LHCN-M2 (cell line): ENCODE results near the gene ZFYVE9. TPM values are rescaled to one million over a fixed set of nuclear protein-coding genes. Genes with fewer than 3 reads are reported as not detected.

ENCODE experiments used
- DNase-seq: peaks from one replicate; pipeline ENCODE4 v3.0.0-alpha.2; 2012; ENCODE audit warnings: low read depth
- total RNA-seq: library from RNA; depleted of rRNA; stranded (reverse); fragments of >200 nt; gene quantifications from 2 replicates; pipeline ENCODE4 v1.2.3, GENCODE V29; 2014

ZFYVE9 gene
- total RNA-seq, 1 experiment from 2014 or later, result 23.9 TPM

DNA sequence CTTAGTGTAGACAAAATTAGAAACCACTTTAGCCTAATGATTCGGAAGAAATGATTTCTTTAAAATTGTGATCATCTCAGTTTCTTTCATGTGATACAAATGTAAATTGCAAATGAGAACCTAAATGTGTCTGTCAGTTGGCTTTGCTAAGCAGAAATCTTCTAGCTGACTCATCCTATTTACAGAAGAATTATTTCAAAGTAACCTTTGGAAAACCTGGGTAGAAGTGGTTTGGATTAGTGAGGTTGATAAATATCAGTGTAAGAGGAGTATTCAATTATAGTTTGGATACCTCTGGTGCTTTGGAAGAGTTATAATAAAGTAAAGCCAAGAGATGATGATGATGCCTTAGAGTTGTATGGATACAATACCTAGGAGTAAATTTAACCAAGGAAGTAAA, 186.7 kb downstream of the ZFYVE9 start:
- no peak for DNase-seq

DNA sequence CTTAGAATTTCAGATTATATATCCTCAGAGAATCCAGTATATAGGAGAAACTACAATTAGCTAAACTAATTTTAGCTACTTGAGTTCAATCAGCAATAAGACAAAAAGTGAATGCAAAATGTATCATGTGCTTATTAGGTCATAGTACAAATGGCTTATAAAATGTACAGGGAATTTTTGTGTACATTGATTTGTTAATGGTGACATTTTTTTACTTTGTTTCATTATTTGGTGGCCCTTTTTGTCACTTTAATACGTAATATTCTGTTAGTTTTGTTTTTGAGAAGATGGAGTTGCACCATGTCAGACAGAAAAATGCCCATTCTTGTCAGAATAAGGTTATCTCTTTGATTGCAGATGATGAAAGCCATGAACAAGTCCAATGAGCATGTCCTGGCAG, 190.5 kb downstream of the ZFYVE9 start:
- DNase-seq, result no peak

DNA sequence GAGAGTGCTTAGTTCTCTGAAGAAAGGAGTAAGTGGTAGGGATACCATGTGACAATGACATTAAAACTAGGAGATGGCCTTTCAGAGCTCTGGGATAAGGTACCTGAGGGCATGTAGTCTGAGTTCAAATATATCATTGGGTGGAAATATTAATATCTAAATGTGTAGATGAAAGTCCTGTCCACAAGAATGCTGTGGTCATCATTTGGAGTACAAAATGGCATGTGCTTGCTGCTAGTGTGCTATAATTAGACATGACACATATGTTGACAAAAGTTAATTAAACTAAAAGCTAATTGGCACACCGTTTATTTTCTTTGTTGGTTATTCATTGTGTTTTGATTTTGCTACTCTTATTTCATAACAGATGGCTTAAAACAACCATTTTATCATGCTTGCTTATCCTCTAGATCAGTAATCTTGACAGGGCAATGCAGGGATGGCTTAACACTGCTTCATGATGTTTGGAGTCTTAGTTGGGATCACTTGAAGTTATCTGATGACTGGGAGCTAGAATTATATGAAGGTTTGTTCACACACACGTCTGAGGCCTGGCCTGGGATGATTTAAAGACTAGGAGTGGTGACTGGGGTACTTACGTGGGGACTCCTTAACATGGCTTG, 193.1 kb downstream of the ZFYVE9 start:
- peak; percentile 10 for DNase-seq

DNA sequence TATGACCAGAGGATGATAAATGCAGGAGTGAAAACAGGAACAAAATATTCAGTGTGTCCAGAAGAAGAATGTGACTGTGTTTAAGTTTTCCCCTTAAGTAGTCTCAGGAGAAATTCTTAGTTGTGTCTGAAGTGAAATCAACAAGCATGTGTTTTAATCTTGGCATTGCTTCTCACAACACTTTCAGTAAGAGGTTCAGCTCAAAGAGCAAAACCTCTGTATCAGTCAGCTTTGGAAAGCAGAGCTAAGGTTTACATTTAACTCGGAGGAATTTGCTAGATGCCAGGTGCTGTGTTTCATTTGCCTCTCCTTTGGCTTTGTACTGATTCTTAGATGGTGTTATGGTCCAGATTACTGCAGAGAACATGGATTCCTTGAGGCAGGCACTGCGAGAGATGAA, 195.6 kb downstream of the ZFYVE9 start:
- no peak for DNase-seq

DNA sequence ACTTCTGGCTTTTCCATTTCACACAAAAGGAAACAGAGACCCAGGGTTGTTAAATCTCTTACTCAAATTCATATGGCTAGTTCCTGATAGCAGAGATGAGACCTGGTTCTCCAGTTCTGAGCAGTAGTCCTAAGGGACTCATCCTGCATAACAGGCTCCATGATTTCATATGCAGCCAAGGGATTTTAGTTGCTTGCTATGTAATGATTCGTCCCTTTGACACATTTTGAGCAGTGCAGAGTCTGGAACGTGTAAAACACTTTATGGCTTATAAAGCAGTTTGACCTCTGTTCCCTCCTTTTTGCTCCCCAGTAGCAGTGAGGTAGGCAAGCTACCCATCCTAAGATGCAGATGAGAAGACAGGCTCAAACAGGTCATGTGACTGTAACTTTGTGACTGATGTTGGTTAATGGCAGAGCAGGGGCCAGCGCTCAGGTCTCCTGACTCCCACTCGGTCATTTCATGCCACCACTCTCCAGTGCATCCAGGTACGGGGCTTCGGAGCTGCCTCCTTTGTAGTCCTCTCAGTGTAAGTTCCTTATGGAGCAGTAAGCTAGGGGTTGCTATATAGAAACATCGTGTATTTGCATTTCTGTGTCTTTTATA, 199.9 kb downstream of the ZFYVE9 start:
- DNase-seq, result no peak

DNA sequence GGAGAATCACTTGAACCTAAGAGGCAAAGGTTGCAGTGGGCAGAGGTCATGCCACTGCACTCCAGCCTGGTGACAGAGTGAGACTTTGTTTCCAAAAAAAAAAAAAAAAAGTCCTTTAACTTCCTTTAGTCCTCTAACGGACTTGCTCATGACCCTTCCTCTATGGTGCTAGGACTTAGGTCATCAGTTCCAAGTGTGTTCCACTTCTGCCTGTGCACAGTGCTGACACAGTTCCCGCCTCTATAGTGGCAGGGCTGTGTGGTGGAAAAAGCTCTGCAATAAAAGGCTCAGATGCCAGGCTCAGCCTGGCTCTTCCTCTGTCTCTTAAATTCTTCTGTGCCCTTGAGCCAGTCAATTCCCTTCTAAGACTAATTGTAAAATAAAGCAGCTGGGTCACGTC, 202.1 kb downstream of the ZFYVE9 start:
- DNase-seq, result no peak

DNA sequence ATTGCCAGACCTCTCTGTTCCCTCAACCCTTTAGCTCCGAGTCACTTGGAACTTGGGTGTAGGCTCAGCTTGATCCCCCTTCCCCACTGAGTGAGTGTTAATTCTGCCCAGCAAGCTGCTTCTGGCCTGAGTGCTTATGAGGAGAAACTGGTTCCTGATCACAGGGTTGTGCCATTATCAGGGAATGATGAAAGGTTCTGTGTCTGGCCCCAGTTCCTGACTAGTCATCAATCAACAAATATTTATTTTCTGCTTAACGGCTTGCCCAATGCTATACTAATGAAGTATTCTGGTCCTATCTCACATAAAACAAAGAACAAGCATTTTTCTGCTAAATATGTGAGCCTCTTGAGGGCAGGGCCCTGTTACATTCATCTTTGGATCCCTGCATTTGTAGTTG, 203.4 kb downstream of the ZFYVE9 start:
- no peak for DNase-seq

DNA sequence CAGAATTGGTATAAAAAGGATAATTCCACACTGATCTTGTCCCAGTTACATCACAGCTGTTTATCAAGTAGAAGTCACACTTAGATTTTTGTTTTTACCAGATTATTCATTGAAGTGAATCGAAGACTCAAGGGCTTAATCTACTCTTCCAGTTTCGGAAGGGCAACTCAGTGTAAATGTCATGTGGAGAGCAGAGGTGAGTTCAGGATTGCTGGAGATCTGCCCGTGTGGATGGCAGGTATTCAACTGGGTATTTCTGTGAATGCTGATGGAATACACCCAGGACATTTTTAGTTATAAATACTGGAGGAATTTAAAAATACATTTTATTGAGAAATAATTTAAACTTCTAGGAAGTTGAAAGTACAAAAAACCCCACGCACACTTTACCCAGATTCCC, 204.8 kb downstream of the ZFYVE9 start:
- DNase-seq, result no peak

DNA sequence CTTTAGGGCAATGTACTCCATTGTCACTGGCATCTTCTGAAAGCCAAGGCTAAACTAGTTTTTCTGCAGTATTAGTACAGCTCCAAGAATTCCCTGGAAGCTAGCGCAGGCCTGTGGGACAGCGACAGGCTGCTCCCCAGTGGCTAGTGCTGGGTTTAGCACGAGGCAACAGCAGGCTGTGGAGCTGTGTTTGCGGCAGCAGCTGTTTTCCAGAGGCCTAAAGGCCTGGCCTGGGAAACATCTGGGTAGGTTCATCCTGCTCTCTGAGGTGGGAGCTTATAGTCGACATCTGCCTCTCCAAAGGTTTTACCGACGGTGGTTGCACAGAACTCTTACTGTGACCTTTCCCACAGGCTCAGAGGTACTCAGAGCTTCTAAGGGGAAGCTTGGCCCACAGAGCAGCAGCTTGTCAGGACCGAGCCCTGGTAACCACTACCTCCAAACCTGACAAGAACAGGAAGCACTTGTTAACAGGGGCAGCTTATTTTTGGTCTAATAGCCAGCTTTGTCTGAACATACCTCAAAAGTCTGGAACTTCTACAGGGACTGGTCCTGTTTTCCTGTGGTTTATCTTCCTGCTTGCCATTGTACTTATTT, 206.9 kb downstream of the ZFYVE9 start:
- DNase-seq, result peak; percentile 53

DNA sequence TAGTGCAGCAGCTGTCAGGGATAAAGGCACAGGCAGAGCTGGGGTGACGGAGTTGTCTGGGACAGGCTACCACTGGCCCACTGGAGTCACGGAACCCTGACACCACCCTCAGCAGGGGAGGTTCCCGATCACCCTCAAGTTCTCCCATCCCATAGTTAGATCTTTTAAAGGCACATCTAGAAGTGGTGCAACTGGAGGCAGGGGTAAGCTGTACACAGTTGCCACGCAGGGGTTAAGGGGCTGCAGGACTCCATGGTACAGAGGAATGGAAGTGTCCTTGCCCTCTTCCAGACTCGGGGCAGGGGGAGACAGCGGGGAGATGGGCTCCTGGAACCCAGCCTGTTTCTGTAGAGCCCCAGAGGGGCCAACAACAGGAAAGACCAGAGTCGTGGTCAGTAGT, 210.8 kb downstream of the ZFYVE9 start:
- DNase-seq, result no peak

DNA sequence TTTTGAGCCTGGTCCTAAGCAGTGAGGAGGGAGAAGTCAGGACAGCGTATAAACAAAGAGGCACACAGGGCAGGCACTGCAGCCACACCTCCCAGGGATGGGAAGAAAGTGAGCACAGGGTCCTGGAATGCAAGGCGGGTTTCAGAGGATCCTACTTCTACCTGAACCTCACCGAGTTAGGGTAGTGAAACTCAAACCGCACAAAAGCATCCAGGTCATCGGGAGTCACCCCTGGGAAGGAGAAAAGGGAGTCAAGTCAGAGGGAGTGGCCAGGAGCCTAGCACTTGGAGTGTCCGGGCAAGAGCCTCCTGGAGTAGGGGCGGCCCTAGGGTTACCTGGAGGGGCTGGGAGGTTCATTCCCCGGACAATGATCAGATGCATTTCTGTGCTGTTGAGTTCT, 213.5 kb downstream of the ZFYVE9 start:
- no peak for DNase-seq

DNA sequence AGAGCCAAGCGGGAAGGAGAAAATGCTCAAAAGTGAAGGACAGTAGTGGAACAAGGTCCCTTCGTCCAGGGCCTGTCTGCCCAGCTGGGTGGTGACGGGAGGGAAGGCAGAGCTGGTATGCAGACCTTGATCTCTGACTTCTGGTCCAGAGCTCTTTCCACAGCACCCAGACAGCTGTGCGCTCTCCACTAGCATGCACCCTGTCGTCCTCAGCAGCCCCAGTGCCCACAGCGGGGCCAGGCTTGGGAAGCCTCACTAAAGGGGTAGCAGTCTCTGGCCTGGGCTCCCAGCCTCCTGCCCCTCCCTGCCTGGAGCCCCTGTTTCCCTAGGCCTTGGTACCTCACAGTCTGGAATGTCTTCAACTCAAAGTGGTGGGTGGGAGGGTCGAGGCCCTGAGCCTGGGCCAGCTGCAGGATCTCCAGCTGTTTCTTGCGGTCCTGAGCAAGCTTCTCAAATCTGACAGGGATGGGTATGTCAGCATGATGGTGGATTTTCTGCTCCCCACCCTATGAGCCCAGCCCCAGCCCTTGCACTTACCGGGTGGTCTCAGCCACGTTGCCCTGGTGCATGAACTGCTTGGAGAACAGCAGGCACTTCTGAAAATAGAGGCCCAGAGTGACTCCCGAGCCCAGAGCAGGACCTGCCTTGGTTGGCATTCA, 214.1 kb downstream of the ZFYVE9 start:
- DNase-seq, result no peak

DNA sequence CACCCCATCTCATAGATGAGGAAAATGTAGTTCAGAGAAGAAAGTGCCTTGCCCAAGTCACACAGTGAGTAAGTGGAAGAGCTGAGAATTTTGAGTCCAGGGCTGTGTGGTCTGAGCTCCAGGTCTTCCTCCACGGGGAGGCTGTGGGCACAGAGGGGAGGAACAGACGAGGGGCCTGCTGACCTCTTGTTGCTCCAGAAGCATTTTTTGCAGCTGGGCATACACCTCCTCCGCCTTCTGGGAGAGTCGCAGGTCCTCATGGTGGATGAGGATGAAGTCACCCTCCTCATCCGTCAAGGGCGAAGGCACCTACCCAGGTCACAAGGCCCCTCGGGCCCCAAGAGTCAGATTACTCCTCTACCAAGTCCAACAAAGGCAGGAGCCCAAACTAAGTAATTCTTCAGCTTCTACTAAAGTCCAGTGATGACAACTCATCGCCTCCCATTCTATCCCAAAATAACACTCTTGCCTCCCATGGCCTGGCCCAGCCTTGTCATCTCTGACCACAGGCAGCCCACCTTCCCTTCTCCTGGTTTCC, 215.0 kb downstream of the ZFYVE9 start:
- DNase-seq, result no peak

DNA sequence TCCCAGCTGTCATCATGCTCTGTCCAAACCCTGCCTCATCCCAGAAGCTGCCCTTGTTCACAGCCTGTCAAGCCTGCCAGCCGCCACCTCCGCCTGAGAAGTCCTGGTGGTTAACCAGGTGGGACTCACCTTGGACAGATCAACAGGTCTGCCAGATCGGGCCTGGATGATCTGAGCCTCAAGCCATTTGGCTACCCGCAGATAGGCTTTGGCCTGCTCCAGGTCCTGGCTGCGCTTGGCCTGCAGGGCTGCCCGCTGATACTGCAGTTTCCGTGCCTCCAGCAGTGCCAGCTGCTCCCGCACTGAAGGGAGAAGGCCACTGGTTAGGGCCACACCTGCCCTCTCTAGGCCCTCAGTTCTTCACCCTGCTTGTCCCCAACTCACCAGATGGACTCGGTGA, 215.5 kb downstream of the ZFYVE9 start:
- DNase-seq, result no peak

DNA sequence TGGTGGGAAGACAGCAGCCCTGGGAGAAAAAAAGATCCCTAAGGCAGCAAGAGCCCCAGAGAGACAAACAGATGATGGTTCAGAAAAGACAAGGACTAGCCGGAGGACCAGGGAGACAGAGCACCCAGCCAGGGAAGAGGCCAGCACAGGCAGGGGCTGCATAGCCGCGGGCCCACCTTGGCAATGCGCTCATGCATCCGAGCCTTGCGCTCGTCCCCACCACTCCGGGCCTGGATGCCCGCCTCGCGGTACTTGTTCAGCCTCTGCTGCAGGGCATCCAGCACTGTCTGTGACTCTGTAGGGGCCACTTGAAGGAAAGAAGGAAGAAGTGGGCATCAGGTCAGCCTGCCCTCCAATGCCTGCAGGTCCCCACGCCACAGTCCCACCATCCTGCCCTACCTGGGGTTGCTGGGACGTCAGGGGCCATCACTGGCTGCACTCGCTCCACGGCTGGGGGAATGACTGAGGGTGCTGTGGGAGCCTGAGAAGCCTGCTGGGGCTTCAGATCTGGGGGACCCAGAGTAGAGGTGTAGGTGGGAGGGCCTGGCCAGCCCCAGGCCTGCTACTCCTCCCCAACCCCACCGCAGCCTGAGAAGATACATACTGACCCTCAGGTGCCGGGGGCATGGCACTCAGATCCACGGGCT, 217.1 kb downstream of the ZFYVE9 start:
- DNase-seq, result no peak

DNA sequence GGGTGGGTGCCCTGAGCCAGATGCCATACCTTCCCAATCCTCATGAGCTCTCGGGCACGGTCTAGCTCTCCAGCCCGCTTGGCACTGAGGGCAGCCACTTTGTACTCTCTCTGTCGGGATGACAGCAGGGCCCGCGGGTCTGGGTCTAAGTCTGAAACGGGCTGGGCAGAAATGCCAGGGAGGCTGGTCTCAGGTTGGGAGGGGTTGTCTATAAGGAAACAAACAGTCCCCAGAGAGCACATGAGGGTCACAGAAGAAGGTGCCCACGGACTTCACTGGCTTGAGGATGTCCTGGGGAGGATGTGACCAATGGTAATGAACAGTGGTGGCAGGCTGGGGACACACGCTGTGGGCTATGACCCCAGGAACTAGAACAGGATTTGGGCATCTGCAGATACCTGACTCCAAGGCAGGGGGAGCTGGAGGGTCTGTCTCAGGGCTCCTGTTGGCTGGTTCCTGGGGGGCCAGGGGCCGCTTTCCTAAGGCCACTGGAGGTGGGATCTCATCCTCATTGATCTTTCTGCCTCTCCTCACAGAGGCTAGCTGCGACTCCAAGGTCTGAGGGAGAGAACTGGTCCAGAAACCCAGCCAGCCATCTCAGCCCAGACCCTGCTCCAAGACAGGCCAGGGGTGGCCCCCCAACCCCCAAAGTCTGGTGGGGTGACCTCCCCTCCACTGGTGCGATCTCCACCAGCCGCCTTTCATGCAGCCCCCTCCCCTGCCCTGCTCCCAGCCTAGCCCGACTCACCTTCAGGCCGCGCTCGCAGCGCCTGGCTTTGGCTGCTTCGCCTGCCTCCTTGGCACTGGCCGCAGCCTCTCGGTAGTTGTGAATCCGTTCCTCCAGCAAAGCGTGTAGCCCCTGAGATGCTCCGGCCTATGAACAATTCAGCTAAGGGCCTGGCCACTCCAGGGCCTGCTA, 218.0 kb downstream of the ZFYVE9 start:
- DNase-seq, result no peak

DNA sequence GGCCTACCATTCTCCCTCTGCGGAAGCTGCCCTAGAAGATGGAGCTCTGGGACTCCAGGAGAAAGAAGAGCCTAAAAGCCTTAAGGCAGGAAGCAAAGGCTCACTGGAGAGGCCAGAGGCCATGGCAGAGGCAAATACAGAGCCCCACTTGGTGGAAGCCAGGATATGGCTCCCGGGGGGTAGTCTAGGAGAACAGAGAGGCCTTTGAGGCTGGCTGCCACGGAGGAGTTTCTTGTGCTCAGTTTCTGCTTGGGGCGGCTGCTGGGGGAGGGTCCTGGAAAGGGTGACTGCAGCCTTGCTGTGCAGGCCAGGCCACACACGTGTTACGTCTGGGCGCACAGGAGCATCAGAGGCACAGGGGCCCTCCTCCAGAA, 218.7 kb downstream of the ZFYVE9 start:
- DNase-seq, result no peak

DNA sequence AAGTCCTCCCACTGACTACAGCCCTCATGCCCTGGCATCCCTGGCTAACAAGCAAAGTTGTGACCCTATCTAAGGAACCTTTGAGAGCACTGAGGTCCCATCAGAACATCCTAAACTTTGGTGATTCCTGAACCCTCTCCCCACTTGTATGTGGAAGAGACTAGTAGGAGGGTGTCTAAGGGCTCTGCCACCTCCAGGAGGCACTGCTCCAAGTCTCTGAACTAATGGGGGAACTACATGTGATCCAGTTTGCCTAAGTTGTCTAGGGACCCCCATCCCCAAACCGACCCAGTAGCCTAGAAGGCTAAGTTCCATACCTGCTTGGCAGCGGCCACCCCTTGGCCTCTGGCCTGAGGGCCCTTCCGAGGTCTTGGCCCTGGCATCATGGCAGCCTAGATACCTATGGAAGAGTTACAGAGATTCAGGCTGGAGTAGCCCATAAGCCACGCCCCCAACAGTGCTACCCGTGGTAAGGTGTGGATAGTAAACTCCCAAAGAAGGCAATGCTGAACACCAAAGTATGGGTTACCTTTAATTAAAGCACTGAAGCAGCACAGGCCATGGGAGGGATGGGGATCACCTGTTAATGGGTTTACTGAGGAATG, 222.4 kb downstream of the ZFYVE9 start:
- DNase-seq, result no peak

DNA sequence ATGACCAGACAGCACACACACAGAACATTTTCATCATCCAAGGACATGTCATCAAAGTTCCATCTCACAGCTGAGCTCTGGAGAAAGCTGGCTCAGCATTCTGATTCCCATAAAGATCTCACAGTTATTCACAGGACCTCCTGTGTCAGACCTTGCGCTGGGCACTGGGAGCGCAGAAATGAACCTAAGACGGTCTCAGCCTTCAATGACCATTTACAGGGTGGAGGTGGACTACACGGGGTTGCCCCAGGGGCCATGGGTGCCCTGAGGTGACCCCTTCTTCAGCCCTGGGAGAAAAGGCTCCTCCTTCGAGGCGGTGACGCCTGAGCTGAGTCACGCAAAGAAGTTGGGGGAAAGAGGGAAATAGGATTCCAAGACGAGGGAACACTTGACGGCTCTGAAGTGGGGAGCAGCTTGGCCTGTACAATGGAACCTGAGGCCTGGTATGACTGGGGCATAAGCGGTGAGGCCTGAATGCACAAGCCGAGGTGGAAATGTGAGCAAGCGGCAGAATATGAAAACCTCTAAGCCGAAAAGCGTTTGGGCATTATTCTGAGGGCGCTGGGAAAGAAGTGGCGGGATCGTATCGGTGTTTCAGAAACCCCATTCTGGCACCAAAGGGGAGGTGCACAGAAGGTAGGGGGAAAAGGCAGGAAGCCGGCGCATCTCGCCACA, 223.3 kb downstream of the ZFYVE9 start:
- peak; percentile 77 for DNase-seq
